Progenitor cell of endocrine pancreas (in vitro differentiated cells): Measurements from ENCODE around the gene CAPN13. TPM values are rescaled to one million over a fixed set of nuclear protein-coding genes. Genes with fewer than 3 reads are reported as not detected.
"Not testable (repeated sequence)": the region's sequence is repeated elsewhere in the genome, so short reads cannot be mapped to it uniquely, and the experiment has no call there.

ENCODE experiments used
- DNase-seq: peaks from one replicate; pipeline ENCODE4 v3.0.0; 2021; ENCODE audit warnings: low spot score; ENCODE audit not compliant: unreplicated experiment
- H3K27ac Mint-ChIP-seq: 2 replicates; pipeline ENCODE4 v1.8.0; 2021; ENCODE audit warnings: mild to moderate bottlenecking, moderate library complexity, mixed read lengths
- H3K27me3 Mint-ChIP-seq: 2 replicates; pipeline ENCODE4 v1.8.0; 2021; ENCODE audit warnings: mixed read lengths
- H3K36me3 Mint-ChIP-seq: 2 replicates; pipeline ENCODE4 v1.8.0; 2022; ENCODE audit warnings: mixed read lengths; ENCODE audit not compliant: insufficient read depth
- H3K4me1 Mint-ChIP-seq: 2 replicates; pipeline ENCODE4 v1.8.0; 2021; ENCODE audit warnings: low read depth, mixed read lengths
- H3K4me3 Mint-ChIP-seq: 2 replicates; pipeline ENCODE4 v1.8.0; 2021; ENCODE audit warnings: low read depth, mild to moderate bottlenecking, moderate library complexity, mixed read lengths
- H3K9me3 Mint-ChIP-seq: 2 replicates; pipeline ENCODE4 v1.8.0; 2021; ENCODE audit warnings: low read depth, mixed read lengths
- CTCF ChIP-seq: fragments of 200-600 bp; sonication (generic); IDR thresholded peaks from one replicate; pipeline ENCODE4 v1.5.0; 2021; ENCODE audit warnings: antibody characterized with exemption, mild to moderate bottlenecking; ENCODE audit not compliant: unreplicated experiment
- total RNA-seq: library from RNA; stranded (reverse); gene quantifications from 2 replicates; pipeline ENCODE4 v1.2.1, GENCODE V29; 2021

Gene CAPN13
- total RNA-seq, 1 donor from 2014 or later, result 19.0 TPM

- H3K27ac Mint-ChIP-seq, result no peak overlapping the region
- peaks cover 7% of the 10 kb centered on the region for H3K27me3 Mint-ChIP-seq
- DNase-seq, result no peak
- H3K4me1 Mint-ChIP-seq, result no peaks in the 10 kb centered on the region
- peaks cover 7% of the 10 kb centered on the region for H3K36me3 Mint-ChIP-seq
- H3K9me3 Mint-ChIP-seq, result peaks cover 27% of the 10 kb centered on the region
- H3K4me3 Mint-ChIP-seq, result no peak overlapping the region
- TF ChIP-seq CTCF, result no peak
Measured at GRCh38 chr2:30704309-30705020, 102.8 kb downstream of the CAPN13 start.

DNA sequence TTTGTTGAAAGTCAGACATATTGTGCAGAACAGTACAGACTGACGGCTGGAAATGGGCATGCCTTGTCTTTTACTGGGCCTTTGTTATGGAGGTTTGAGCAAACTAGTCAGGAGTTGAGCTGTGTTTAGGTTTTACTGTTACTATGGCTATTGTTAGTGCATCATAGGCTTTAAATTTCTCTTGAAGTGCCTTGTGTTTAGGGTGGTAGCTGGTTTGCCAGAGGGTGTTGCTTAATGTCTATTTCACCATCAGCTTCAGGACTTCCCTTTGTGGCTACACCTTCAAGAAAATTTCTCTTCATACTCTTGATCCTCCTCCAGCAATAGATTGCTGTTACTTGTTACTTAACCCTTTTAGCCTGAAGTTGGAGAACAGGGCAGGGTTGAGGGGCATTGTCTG lies 104.6 kb downstream of the CAPN13 start:
- Mint-ChIP-seq H3K36me3 (peaks cover 7% of the 10 kb centered on the region), H3K27ac (no peak overlapping the region), H3K4me1 (no peaks in the 10 kb centered on the region), H3K4me3 (no peak overlapping the region), H3K9me3 (peaks cover 35% of the 10 kb centered on the region), H3K27me3 (peaks cover 7% of the 10 kb centered on the region)
- TF ChIP-seq CTCF, result no peak
- no peak for DNase-seq

- DNase-seq, result no peak
- Mint-ChIP-seq H3K27ac (no peak overlapping the region), H3K27me3 (peaks cover 3% of the 10 kb centered on the region), H3K4me3 (no peak overlapping the region), H3K9me3 (peaks cover 36% of the 10 kb centered on the region), H3K4me1 (no peaks in the 10 kb centered on the region), H3K36me3 (peaks cover 7% of the 10 kb centered on the region)
- TF ChIP-seq CTCF, result no peak
Measured at GRCh38 chr2:30701782-30702181, 105.5 kb downstream of the CAPN13 start.

DNA sequence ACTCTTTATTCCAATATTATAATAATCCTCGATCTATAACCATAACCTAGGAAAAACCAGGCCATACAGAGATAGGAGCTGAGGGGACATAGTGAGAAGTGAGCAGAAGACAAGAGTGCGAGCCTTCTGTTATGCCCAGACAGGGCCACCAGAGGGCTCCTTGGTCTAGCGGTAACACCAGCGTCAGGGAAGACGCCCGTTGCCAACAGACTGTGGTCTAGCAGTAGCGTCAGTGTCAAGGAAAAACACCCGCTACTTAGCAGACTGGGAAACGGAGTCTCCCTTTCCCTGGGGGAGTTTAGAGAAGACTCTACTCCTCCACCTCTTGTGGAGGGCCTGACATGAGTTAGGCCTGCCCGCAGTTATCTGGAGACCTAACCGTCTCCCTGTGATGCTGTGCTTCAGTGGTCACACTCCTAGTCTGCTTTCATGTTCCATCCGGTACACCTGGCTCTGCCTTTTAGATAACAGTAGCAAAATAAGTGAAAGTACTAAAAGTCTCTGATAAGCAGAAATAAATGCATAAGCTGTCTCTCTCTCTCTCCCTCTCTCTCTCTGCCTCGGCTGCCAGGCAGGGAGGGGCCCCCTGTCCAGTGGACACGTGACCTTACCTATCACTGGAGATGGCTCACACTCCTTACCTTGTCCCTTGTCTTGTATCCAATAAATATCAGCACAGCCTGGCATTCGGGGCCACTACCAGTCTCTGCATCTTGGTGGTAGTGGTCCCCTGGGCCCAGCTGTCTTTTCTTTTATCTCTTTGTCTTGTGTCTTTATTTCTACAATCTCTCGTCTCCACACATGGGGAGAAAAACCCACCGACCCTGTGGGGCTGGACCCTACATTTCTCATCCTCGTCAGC lies 109.8 kb downstream of the CAPN13 start:
- Mint-ChIP-seq H3K9me3 (peaks cover 25% of the 10 kb centered on the region), H3K27me3 (peaks cover 20% of the 10 kb centered on the region)
- H3K36me3 Mint-ChIP-seq, DNase-seq, H3K4me1 Mint-ChIP-seq, H3K4me3 Mint-ChIP-seq, H3K27ac Mint-ChIP-seq: not testable (repeated sequence)

DNA sequence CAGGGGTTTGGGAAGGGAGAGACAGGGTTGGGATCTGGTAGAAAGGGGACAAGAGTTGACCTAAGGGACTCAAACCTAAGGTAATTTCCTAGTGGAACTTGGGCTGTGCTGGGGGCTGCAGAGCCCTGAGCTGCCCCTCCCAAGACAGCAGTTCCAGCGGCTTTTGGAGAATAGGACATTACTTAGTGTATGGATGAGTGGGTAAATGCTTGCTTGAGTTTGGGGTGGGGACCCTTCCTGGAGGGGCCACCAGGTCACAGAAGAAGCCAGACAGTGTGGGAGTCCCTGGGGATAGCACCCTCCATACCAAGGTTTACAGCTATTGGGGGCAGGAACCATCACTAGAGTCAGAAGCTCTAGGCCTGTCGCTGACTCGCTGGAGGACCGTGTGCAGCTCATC lies 111.5 kb downstream of the CAPN13 start:
- Mint-ChIP-seq H3K27ac (no peak overlapping the region), H3K4me1 (no peaks in the 10 kb centered on the region), H3K9me3 (peaks cover 10% of the 10 kb centered on the region), H3K4me3 (no peak overlapping the region), H3K27me3 (peaks cover 20% of the 10 kb centered on the region), H3K36me3 (no peaks in the 10 kb centered on the region)
- TF ChIP-seq CTCF, result no peak
- DNase-seq, result no peak
